Nucleus accumbens (tissue), 56 donors: ENCODE data around the gene RPS24.
"Not testable (repeated sequence)": the region's sequence is repeated elsewhere in the genome, so short reads cannot be mapped to it uniquely, and the experiment has no call there.

Experiments used
- DNase-seq, 56 donors: peaks; one replicate each; lab custom pipeline; 2025; lab: John Stamatoyannopoulos, UW

The RPS24 gene

DNA sequence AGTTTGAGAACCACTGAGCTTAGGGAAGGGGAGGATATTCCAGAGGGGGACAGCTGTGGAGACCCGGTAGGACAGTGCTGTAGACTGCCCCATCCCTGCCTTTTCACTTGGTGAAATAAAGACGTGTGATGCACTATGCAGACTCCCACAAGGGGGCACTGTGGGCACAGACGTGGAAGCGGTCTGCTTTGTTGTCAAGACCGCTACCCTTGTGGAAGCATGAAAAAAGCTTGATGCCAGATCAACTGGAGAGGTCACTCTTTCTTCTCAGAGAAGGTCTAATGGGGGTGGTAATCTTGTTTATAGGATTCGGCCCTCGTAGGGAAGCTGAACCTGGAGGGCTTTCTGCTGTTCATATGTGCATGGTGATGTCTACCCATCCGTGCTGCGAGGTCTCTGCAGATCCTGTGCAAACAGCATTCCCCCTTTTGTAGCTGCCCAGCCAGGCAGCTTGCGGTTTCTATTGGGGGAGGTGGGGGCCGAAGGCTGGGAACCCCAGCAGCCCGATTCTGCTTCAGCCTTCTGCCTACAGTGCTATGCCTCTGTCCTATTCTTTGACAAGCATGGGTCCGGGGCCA lies 13.7 kb downstream of the RPS24 start:
- peak in 54 of 56 donors; percentile 11 to 95 (median 78) for DNase-seq

DNA sequence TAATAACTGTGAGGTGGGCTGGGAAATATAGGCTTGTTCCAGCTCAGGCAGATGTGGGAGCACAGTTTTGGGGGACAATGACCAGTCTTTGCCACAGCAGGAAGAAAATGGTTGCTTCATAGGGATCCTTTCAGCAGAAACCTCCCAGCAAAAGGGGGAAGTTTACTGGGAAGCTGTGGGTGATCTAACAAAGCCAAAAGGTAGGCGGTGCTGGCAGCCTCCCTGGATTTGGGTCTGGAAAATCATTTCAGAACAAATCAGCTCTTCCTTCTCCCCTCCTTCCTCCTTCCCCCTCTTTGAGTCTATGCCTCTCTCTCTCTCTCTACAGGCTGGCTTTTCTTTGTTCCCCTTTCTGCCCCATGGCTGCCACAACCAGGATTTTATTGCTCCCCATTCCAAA lies 16.2 kb downstream of the RPS24 start:
- DNase-seq = no peak

DNA sequence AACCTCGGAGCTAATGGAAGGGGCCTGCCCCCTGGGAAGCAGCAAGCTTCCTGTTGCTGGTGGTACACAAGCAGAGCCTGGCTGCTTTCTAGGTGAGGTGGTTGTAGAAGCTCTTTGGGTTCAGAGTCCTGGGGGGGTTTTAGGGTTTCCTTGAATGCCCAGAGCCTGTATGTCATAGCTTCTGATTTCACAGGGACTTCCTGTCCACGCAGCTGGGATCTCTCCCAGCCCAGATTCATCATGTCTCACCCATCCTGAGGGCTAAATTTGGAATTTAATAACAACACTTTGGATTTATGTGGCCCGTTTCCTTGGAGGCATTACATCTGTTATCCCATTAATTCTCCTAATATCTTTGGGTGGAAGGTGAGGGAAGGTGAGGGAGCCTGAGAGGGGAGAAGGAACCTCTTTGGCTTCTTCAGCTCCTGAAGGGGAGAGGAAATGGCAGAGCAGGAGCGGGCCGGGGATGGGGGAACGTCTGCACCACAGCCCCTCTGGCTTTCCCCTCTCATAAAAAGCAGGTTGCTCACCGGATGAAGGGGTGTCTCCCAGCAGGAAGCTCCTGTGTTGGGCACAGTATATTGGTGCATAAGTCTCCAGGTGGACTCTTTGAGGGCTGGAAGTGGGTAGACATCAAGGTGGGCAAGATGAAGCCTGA lies 19.7 kb downstream of the RPS24 start:
- DNase-seq = no peak

DNA sequence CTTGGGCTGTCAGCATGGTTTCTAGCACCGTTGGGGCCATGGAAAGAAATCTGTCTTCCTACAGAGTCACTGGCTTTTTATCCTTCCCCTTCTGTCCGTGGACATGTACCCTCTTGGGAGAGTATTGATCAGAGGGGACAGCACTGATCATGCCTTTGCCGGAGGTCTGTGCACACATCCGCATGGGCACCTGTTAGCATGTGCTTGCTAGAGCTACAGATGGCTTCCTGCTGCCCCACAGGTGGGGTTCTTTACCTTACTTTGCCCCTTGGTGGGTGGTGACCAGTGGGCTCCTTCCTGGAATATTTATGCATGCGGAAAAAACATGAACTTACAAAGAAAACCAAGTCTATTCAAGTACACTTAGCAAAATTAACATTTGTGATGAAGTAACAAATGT lies 24.9 kb downstream of the RPS24 start:
- DNase-seq = no peak

DNA sequence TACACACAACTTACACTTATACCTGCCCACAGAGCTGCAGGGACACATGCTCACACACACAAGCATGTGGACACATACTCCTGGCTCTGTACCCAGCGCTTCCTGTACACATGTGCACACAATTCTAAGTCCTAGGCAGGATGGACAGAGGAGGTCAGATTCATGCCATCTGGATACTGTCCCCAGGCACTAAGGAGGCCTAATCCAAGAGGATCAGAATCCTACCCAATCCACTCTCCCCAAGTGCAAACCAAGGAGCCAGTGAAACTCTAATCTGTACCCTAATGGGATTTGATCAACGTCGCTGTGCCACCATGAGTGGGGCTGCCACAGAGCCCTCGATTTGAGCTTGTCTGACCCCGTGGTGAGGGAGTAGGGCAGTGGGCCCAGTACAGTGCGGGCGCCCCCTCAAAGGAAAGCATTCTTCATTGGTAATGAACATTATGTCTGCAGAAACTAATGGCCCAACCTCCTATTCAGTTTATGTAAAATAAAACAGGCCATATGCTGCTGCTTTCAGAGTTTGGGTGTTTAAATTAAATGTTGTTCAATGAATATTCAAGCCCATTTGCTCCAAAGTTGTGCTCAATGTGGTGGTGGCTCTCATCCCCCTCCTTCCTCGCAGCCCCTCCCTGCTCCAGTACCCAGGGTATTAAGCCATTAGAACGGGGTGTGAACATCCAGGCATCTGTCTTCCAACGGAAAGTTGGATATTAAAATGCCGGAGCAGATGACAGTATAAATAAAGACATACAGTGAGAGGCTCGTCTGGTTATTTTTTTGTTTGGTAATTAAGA lies 26.4 kb downstream of the RPS24 start:
- DNase-seq = no peak

DNA sequence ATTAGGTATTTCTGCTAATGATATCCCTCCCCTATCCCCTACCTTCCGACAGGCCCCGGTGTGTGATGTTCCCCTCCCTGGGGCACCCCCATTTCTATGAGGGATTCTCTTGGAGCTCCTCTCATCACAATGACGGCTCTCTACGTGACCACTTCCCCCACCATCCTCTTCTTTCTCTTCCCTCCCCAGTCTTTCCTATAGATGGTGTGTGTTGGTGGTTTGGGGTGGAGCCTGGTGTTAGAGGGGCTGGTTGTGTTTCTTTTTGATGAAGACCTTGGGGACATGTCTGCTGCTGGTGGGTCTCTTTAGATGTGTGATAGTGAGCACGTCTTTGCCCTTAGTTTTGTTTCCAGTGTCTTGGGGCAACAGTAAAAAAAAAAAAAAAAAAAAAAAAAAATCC lies 28.6 kb downstream of the RPS24 start:
- DNase-seq = no peak

DNA sequence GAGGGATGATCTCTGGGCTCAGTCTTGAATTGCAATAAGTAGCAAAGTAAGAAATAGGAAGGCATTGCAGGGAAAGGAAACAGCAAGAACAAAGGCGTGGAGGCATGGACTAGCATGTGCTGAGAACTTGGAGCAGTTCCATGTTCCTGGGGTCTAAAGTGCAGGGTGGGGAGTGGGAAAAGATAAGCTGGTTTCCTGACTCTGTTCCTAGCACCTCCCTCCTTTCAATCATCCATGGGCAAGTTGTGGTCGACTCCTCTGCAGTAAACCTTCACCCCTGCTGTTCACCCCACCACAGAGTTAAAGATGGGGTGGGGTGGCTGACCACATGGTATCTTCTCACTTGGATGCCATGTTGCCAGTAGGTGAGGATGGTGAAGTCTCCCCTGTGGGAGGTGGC lies 29.6 kb downstream of the RPS24 start:
- no peak for DNase-seq

DNA sequence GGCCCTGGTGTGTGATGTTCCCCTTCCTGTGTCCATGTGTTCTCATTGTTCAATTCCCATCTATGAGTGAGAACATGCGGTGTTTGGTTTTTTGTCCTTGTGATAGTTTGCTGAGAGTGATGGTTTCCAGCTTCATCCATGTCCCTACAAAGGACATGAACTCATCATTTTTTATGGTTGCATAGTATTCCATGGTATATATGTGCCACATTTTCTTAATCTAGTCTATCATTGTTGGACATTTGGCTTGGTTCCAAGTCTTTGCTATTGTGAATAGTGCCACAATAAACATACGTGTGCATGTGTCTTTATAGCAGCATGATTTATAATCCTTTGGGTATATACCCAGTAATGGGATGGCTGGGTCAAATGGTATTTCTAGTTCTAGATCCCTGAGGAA lies 31.3 kb downstream of the RPS24 start:
- not testable (repeated sequence) for DNase-seq

DNA sequence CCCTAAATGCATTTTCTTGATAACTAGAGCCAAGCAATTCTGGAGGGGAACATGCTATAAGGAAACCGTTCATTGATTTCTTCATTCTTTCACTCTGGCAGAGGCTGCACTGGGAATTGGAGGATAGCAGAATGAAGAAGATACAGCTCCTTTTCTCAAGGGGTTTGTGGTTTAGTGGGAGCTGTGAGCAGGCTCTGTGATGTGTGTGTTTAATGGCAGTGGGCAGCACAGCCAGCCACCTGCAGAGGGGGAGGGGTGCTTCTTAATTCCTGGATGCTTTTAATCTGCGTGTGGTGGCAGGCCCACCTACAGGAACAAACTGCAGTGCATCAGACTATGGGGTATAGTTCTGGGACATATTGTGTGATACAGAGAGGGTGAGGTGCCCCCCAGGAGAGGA lies 31.9 kb downstream of the RPS24 start:
- DNase-seq = no peak

DNA sequence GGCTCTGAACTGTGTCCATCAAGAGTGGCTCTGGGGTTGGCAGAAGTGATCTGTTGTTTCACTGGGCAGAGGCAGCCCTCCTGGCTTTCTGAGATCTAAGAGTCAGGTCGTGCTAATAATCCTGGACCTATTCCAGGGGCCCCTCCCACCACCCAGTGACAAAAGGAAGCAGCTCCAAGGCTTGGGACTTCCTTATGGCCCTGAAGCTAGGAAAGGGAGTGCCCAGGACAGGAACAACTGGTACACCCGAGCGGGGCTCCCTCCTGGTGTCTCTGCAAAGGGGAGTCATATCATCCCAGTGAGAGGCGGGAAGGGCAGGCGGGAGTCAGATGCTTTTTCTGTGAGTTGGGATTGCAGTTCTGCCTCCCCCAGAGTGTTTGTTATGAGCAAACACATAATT lies 32.3 kb downstream of the RPS24 start:
- no peak for DNase-seq

DNA sequence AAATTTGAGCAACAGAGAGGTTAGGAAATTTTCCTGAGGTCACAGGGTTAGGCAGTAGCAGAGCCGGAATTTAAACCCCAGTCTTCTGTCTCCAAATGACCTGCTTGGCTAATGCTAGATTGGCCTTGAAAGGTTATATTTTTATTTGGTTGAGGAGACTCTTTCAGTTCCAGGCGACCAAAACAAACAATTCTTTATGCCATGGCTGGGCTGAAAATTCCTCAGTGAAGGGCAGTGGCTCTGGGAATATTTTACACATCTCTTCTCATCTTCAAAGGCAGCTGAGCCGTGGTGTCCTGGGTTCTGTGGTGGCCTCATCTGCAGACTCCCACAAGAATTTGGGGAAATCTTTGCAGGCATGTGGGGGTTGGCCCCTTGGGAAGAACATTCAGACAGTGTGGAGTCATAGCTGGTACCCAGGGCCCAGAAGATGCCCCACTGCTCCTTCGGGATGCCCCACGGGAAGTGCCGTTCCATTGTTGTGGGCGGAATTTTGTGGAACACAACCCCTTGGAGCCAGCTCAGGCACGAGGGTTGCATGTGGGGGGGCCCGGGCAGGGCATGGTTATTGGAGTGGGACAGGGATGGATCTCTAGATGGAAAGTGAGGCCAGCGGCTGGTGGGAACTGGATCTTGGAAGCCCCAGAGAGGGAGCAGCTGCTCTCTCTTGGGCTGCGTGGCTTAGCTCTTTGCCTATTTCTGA lies 33.2 kb downstream of the RPS24 start:
- DNase-seq = no peak

DNA sequence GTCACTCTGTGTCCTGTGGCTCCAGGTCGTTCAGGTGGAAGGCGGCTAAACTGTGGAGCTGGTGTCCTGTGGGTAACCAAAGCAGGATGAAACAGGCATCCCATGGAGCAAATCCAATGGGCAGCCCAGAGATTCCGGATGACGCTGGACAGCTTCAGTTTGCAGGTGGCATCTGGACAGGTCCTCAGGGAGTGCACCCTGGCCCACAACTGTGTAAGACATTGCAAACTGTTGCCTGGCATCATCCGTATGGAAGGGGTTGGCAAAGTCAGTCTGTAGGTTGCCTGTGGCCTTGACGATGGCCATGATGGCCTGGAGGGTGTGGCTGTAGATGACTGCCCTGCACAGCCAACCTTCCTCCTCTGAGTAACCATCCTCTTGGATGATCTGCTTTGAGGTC lies 35.5 kb downstream of the RPS24 start:
- DNase-seq = no peak

DNA sequence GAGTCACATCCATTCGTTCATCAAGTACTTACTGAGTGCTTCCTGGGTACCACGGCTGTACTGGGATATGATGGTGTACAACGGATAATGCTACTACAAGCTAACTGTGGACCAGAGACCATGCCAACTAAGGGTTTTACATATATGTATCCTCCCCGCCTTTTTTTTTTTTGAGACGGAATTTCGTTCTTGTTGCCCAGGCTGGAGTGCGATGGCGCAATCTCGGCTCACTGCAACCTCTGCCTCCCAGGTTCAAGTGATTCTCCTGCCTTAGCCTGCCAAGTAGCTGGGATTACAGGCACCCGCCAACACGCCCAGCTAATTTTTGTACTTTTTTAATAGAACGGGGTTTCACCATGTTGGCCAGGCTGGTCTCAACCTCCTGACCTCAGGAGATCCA lies 36.4 kb downstream of the RPS24 start:
- not testable (repeated sequence) for DNase-seq

DNA sequence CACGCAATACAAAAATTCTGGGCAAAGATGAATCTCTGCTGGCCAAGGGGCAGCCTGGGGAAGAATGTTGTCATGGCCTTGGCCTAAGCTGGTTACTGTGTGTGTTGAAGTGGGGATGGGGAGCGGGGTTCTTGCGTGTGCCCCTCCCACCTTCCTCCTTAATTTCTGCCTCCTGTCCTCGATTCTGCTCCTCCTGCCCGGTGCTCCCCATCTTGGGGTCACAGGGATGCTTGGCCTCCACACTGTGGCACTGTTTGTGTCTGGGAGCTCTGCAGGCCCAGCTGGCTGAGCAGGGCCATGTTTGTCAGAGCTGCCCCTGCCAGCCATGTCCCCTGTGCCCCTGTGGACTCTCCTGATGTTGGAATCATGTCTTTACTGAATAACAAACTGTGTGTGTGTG lies 37.1 kb downstream of the RPS24 start:
- DNase-seq = no peak

DNA sequence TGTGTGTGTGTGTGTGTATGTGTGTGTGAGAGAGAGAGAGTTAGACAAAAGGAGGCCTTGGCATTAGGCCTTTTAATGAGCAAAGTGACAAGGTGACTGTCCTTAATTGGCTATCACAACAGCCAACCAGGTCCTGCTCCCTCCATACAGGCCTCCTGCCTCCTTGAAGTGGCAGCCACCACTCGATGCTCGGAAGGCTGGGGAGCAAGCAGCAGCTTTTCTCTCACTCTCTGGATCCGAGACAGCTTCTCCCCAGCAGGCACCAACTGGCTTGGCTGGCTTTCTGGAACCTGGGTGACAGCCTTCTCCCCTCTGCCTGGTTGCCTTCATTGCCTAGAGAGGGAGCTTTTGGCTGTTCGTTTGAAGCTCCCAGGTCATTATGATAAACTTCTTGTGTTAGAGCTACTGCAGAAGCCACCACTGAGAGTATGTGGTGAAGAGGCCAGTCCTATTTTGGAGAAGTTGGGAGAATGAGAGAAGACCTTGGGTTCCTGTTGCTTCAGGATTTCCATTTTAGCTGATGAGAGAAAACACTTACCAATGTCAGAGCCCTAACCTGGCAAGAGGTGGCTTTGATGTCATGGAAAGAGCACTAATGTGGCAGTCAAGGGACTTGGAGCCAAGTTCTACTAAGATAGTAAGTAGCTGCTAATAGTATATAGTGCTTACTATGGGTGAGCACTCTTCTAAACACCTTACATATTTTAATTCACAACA lies 37.6 kb downstream of the RPS24 start:
- peak in 1 of 56 donors; percentile 9 for DNase-seq

DNA sequence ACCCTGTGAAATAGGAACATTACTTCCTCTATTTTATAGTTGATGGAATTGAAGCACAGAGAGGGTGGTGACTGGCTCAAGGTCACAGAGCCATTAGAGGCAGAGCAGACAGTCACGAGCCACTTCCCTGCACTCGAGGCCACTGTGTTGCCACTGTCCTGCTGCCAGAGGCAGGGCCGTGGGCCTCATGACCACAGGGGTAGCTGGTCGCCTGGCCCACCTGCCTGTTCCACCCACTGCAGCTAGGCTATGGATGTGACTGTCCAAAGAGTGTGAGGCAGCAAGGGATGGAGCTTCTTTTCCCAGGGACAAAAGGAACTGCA lies 38.2 kb downstream of the RPS24 start:
- DNase-seq = no peak

DNA sequence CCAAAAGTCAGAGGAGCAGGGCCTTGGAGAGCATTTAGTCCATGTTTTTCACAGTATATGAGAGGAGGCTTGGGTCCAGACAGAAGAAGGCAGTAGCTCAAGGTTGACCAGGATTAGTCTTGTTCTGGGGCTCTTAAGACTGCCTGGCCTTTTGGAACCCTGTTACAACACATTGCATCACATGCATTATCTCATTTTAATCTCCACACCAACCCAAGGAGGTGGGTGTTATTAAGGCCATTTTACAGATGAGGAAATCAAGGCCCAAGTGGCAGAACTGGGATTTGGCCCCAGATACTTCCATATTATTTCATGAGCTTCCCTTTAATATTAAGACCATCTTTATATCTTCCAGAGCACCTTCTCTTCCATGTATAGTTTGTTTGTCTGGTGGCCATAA lies 38.8 kb downstream of the RPS24 start:
- DNase-seq = no peak

DNA sequence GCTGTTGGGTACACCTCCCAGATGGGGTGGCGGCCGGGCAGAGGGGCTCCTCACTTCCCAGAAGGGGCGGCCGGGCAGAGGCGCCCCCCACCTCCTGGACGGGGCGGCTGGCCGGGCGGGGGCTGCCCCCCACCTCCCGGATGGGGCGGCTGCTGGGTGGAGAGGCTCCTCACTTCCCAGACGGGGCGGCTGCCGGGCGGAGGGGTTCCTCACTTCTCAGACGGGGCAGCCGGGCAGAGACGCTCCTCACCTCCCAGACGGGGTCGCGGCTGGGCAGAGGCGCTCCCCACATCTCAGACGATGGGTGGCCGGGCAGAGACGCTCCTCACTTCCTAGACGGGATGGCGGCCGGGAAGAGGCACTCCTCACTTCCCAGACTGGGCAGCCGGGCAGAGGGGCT lies 42.1 kb downstream of the RPS24 start:
- not testable (repeated sequence) for DNase-seq

DNA sequence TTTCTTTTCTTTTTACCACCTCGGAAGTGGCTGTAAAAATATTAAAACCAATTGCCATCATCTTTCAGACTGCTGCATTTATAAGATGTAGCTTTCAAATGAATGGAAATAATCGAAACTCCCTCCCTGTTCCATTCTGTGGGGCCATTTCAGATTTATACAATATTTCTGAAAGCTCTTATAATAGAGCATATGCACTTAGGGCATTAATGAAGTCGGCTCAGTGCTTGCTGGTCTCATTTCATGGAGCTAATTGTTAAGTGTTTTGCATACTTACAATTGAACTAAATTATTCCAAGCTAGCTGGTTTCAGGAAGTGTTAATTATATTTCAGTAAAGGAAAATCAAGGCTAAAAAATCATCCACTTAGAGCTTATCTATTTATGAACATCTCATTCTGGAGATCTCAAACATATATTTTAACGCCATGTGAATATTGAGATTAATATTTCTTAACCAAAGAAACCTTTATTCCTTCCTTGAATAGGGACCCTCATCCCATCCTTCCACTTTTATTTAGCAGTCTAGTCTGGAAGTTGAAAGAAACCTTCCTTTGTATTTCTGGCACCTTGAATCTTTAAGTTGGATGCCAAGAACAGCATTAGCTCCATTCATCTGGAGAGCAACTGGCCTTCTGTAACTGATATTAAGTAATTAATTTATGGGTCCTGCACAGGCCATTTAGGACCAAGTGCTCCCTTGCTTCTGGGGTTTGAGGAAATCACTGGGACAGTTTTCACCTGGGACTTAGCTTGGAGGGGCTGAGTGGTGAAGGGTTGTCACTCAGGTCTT lies 45.1 kb downstream of the RPS24 start:
- no peak for DNase-seq

DNA sequence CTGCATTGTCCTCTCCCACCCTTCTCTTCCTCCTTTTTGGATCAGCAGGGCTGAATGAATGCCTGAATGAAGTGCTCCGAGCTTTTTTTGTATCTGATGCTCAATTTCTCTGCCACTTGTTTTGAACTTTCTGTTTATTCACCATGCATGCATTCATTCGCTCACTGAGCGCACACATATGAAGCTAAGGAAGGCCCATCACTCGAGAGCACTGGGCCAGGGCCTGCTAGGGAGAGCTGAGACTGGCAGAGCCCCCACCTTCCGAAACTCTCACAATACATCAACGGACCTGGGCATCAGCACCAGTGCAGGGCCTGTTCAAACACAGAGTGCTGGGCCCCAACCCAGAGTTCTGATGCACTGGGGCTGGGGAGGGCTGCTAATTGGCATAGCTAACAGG lies 45.7 kb downstream of the RPS24 start:
- no peak for DNase-seq
